Panc1 (cell line): ENCODE data around the gene RAD21L1. TPM values are rescaled to one million over a fixed set of nuclear protein-coding genes. Genes with fewer than 3 reads are reported as not detected.

Experiments used
- ATAC-seq: fragments of 200-7000 bp; cut with Tn5 transposase; 2 replicates; pipeline ENCODE4 v1.9.1; 2020; ENCODE audit warnings: mild to moderate bottlenecking, moderate library complexity
- BruUV-seq: library from RNA; stranded (reverse); fragments of 400-500 nt; replicated peaks from 2 replicates; lab custom pipeline; 2021; lab: Mats Ljungman, UMichigan
- CTCF ChIA-PET: fragments of 300-600 bp; sonication (Branson Sonifier 250); formaldehyde crosslinking; loops from one replicate; lab custom pipeline; 2022; ENCODE audit warnings: antibody characterized with exemption; lab: Charles Lee
- POLR2A ChIA-PET: fragments of 300-600 bp; sonication (Branson Sonifier 250); formaldehyde crosslinking; loops from one replicate; lab custom pipeline; 2022; ENCODE audit warnings: antibody characterized with exemption; lab: Charles Lee
- DNase-seq: peaks from one replicate; pipeline ENCODE4 v3.0.0-alpha.2; 2010; ENCODE audit warnings: low read depth, low spot score
- H3K27ac ChIP-seq: 2 replicates; pipeline ENCODE4 v1.5.1; 2011; ENCODE audit warnings: mild to moderate bottlenecking, low read length, inconsistent platforms
- H3K27me3 ChIP-seq: fragments of 200-500 bp; sonication (Bioruptor generic); 2 replicates; pipeline ENCODE4 v1.6.0; 2014; ENCODE audit warnings: low read length, inconsistent platforms; ENCODE audit not compliant: control insufficient read depth, insufficient read depth
- H3K36me3 ChIP-seq: fragments of 200-500 bp; sonication (Bioruptor generic); 2 replicates; pipeline ENCODE4 v1.5.1; 2014; ENCODE audit warnings: inconsistent platforms, mild to moderate bottlenecking, low read length, moderate library complexity; ENCODE audit not compliant: control insufficient read depth, insufficient read depth
- H3K4me1 ChIP-seq: 2 replicates; pipeline ENCODE4 v1.5.1; 2011; ENCODE audit warnings: inconsistent platforms, mild to moderate bottlenecking, low read length, moderate library complexity; ENCODE audit not compliant: control insufficient read depth, insufficient read depth
- H3K4me3 ChIP-seq, 2 experiments: 2 replicates each; pipeline ENCODE4 v1.5.1; 2011 to 2012; ENCODE audit warnings: low read depth in 2 of 2, low read length in 2 of 2, mild to moderate bottlenecking in 2 of 2, inconsistent platforms in 1 of 2, moderate library complexity in 1 of 2
- H3K9me3 ChIP-seq: fragments of 200-500 bp; sonication (Bioruptor generic); 2 replicates; pipeline ENCODE4 v1.5.1; 2014; ENCODE audit warnings: low read depth, mild to moderate bottlenecking, inconsistent platforms, low read length, moderate library complexity; ENCODE audit not compliant: control insufficient read depth, insufficient read depth
- CTCF ChIP-seq: fragments of 450-650 bp; IDR thresholded peaks from 2 replicates; pipeline ENCODE4 v1.5.1; 2017; ENCODE audit warnings: mild to moderate bottlenecking
- POLR2AphosphoS5 ChIP-seq: IDR thresholded peaks from 2 replicates; pipeline ENCODE4 v1.6.1; 2012; ENCODE audit warnings: mild to moderate bottlenecking, low read depth, low read length, moderate library complexity
- SIN3A ChIP-seq: IDR thresholded peaks from 2 replicates; pipeline ENCODE4 v1.6.1; 2012; ENCODE audit warnings: low read depth, mild to moderate bottlenecking, low read length, moderate library complexity, borderline replicate concordance; ENCODE audit not compliant: insufficient read depth
- TCF7L2 ChIP-seq: IDR thresholded peaks from 2 replicates; pipeline ENCODE4 v1.6.1; 2011; ENCODE audit warnings: mild to moderate bottlenecking, low read depth, low read length, inconsistent platforms
- in situ Hi-C: cut with HindIII; loops from 2 replicates; pipeline ENCODE4 v1.10.0; 2016; ENCODE audit warnings: low sequenced_read_pairs, low pct_unique_long_range_greater_than_20kb
- intact Hi-C: fragments of 100-400 bp; cut with micrococcal nuclease; formaldehyde crosslinking; loops from one replicate; pipeline ENCODE4 v1.10.0; 2022; ENCODE audit not compliant: unreplicated experiment
- total RNA-seq: library from RNA; stranded (reverse); gene quantifications from one replicate; pipeline ENCODE4 v1.2.1, GENCODE V29; 2021; ENCODE audit not compliant: unreplicated experiment
- TF ChIP-seq, protein P1 (sequence below), 2 experiments: IDR thresholded peaks; 2 replicates each; pipeline ENCODE4 v1.6.1; 2011 to 2012; ENCODE audit warnings: low read depth in 2 of 2, control low read depth in 1 of 2, low read length in 1 of 2, mild to moderate bottlenecking in 1 of 2, moderate library complexity in 1 of 2; ENCODE audit not compliant: insufficient read depth in 1 of 2

RAD21L1 gene
- total RNA-seq, 1 experiment from 2014 or later: 1.0 TPM

DNA sequence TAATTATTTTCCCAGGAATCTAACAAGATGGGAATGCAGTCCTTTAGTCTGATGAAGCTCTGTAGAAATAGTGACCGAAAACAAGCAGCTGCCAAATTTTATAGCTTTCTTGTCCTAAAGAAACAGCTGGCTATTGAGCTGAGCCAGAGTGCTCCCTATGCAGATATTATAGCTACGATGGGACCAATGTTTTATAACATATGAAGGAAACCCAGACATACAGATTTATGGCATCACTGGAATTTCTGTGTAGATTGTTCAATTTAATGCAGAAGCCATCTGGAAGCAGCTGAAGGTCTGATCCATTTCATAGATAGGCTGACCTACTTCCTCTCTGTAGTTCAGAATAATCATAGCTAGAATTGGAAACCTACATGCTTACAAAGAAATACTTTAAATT is 28.4 kb downstream of the RAD21L1 start:
- no peak for TF ChIP-seq POLR2AphosphoS5
- no peak for TF ChIP-seq SIN3A
- TF ChIP-seq, protein P1, sequence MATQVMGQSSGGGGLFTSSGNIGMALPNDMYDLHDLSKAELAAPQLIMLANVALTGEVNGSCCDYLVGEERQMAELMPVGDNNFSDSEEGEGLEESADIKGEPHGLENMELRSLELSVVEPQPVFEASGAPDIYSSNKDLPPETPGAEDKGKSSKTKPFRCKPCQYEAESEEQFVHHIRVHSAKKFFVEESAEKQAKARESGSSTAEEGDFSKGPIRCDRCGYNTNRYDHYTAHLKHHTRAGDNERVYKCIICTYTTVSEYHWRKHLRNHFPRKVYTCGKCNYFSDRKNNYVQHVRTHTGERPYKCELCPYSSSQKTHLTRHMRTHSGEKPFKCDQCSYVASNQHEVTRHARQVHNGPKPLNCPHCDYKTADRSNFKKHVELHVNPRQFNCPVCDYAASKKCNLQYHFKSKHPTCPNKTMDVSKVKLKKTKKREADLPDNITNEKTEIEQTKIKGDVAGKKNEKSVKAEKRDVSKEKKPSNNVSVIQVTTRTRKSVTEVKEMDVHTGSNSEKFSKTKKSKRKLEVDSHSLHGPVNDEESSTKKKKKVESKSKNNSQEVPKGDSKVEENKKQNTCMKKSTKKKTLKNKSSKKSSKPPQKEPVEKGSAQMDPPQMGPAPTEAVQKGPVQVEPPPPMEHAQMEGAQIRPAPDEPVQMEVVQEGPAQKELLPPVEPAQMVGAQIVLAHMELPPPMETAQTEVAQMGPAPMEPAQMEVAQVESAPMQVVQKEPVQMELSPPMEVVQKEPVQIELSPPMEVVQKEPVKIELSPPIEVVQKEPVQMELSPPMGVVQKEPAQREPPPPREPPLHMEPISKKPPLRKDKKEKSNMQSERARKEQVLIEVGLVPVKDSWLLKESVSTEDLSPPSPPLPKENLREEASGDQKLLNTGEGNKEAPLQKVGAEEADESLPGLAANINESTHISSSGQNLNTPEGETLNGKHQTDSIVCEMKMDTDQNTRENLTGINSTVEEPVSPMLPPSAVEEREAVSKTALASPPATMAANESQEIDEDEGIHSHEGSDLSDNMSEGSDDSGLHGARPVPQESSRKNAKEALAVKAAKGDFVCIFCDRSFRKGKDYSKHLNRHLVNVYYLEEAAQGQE (IDR thresholded peaks at IDR 0.05; ENCODE audit: insufficient read depth in 1 of 2, low read depth in 2 of 2, low read length in 1 of 2): no peak
- no peak for TF ChIP-seq CTCF
- TF ChIP-seq TCF7L2: no peak
- Histone ChIP-seq H3K9me3 (no peaks in the 10 kb centered on the region), H3K36me3 (no peaks in the 10 kb centered on the region), H3K27ac (no peak overlapping the region), H3K4me3 (no peak overlapping the region), H3K27me3 (peaks cover 2% of the 10 kb centered on the region; the same call in 1 of the 2 replicates), H3K4me1 (no peaks in the 10 kb centered on the region)
- ChIA-PET POLR2A (no interaction called here), CTCF (no interaction called here)
- intact Hi-C loops (no loop called here), in situ Hi-C loops (no loop called here)
- no peak for ATAC-seq
- no peak for DNase-seq
- no TSS peak for BruUV-seq

- CTCF ChIA-PET: no interaction called here
- no peaks in the 10 kb centered on the region for H3K4me1 ChIP-seq
- intact Hi-C loops: no loop called here
- no peak overlapping the region for H3K4me3 ChIP-seq
- no peak for DNase-seq
- in situ Hi-C loops: no loop called here
- ATAC-seq: no peak
- H3K9me3 ChIP-seq: no peaks in the 10 kb centered on the region
- POLR2A ChIA-PET: no interaction called here
- peaks cover 2% of the 10 kb centered on the region; the same call in 1 of the 2 replicates for H3K27me3 ChIP-seq
- TF ChIP-seq TCF7L2: no peak
- TF ChIP-seq, protein P1 (IDR thresholded peaks at IDR 0.05; ENCODE audit: insufficient read depth in 1 of 2, low read depth in 2 of 2, low read length in 1 of 2): no peak
- no peak for TF ChIP-seq CTCF
- no peak for TF ChIP-seq SIN3A
- no peak for TF ChIP-seq POLR2AphosphoS5
- no peak overlapping the region for H3K27ac ChIP-seq
- no TSS peak for BruUV-seq
- no peaks in the 10 kb centered on the region for H3K36me3 ChIP-seq
These were observed 29.8 kb downstream of the RAD21L1 start for GRCh38 chr20:1255675-1256074.
